Activated CD4-positive, alpha-beta T cell treated with anti-CD3 and anti-CD28 coated beads, Interleukin-10, Interleukin-2, amounts not matched to agents 100 ng/mL and 50 ng/mL, durations not matched to agents 16 hours and 8 hours (primary cell): ENCODE results near the gene TSEN54.
"Not testable (repeated sequence)": the region's sequence is repeated elsewhere in the genome, so short reads cannot be mapped to it uniquely, and the experiment has no call there.

Experiments
- DNase-seq: peaks from one replicate; pipeline ENCODE4 v3.0.0-alpha.2; 2020

Gene TSEN54

GRCh38 chr17:75516255-75516618, at the start of gene TSEN54:
Gene TSEN54 (plus strand): TSS chr17:75516528. CDS start chr17:75516561, 33 bp downstream.
- DNase-seq, result peak; percentile 97

GRCh38 chr17:75468291-75468754, 48.0 kb upstream of the TSEN54 start:
- DNase-seq, result no peak

- no peak for DNase-seq
Measured at GRCh38 chr17:75468779-75469373, 47.5 kb upstream of the TSEN54 start.

- no peak for DNase-seq
Measured at GRCh38 chr17:75471207-75471606, 45.1 kb upstream of the TSEN54 start.

- DNase-seq, result no peak
Measured at GRCh38 chr17:75472119-75472518, 44.2 kb upstream of the TSEN54 start.

GRCh38 chr17:75473246-75473645, 43.1 kb upstream of the TSEN54 start:
- no peak for DNase-seq

GRCh38 chr17:75474736-75475135, 41.6 kb upstream of the TSEN54 start:
- no peak for DNase-seq

- DNase-seq, result no peak
Measured at GRCh38 chr17:75475144-75475835, 41.0 kb upstream of the TSEN54 start.

GRCh38 chr17:75475851-75476250, 40.5 kb upstream of the TSEN54 start:
- no peak for DNase-seq

GRCh38 chr17:75476271-75476671, 40.1 kb upstream of the TSEN54 start:
- no peak for DNase-seq

- no peak for DNase-seq
Measured at GRCh38 chr17:75476752-75477489, 39.4 kb upstream of the TSEN54 start.

GRCh38 chr17:75477490-75477862, 38.9 kb upstream of the TSEN54 start:
- DNase-seq, result not testable (repeated sequence)

GRCh38 chr17:75478508-75478907, 37.8 kb upstream of the TSEN54 start:
- DNase-seq, result no peak

GRCh38 chr17:75480281-75480680, 36.0 kb upstream of the TSEN54 start:
- no peak for DNase-seq

- DNase-seq, result no peak
Measured at GRCh38 chr17:75481194-75482068, 34.9 kb upstream of the TSEN54 start.

GRCh38 chr17:75482098-75482942, 34.0 kb upstream of the TSEN54 start:
- no peak for DNase-seq

GRCh38 chr17:75485688-75486087, 30.6 kb upstream of the TSEN54 start:
- DNase-seq, result no peak

GRCh38 chr17:75486151-75486550, 30.2 kb upstream of the TSEN54 start:
- DNase-seq, result no peak

- DNase-seq, result no peak
Measured at GRCh38 chr17:75486951-75487350, 29.4 kb upstream of the TSEN54 start.

- DNase-seq, result peak; percentile 56
Measured at GRCh38 chr17:75487351-75488070, 28.8 kb upstream of the TSEN54 start.
